D721Med (cell line): Measurements from ENCODE around the gene CASZ1.

ENCODE experiments used
- DNase-seq: peaks from one replicate; pipeline ENCODE4 v3.0.0; 2011; ENCODE audit warnings: low spot score; ENCODE audit not compliant: insufficient read length
- FAIRE-seq: peaks from 2 replicates; lab custom pipeline; 2011; peaks lifted over from hg19 to GRCh38; lab: Jason Lieb, UNC
- CTCF ChIP-seq: IDR thresholded peaks from 2 replicates; pipeline ENCODE4 v1.5.1; 2012; ENCODE audit warnings: mild to moderate bottlenecking, control low read depth; ENCODE audit not compliant: insufficient read depth; ENCODE audit errors: missing control alignments

Gene CASZ1

DNA sequence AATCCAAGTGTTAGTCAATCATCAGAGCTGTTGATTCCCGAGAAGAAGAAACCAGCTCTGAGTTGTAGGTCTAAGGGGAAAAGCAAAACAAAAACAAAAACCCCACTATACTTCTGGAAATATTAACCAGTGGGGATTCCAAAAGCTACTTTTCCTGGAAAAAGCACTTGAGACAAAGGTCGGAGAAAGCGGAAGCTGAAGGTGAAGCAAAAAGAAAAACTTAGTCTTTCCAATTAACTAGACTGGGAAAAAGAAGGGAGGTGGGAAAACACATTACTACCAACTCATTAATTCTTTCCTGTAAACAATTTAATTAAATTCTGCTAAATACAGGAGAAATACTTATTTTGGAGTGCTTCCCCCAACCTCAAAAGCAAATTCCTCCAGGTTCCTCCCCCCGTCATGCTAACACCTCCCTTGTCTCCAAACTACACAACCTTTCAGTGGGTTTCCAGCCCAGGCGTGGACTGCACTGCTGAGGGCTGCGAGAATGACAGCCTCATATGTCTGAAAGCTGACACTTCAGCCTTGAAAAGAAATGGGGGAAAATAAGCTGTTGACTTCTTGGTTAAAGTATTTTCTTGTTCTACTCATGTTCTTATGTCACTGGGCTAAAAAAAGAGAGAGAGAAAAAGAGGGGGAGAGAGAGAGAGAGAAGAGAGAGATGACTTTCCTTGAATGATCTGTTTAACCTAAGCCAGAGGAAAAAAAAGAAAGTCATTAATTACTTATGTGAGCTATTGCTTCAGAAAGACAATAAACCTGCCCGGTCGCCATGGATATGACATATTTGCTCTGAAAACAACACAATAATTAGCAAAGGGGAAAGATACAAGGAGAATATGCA, 5.1 kb downstream of the CASZ1 start:
- FAIRE-seq (no peak), DNase-seq (no peak)
- no peak for TF ChIP-seq CTCF

DNA sequence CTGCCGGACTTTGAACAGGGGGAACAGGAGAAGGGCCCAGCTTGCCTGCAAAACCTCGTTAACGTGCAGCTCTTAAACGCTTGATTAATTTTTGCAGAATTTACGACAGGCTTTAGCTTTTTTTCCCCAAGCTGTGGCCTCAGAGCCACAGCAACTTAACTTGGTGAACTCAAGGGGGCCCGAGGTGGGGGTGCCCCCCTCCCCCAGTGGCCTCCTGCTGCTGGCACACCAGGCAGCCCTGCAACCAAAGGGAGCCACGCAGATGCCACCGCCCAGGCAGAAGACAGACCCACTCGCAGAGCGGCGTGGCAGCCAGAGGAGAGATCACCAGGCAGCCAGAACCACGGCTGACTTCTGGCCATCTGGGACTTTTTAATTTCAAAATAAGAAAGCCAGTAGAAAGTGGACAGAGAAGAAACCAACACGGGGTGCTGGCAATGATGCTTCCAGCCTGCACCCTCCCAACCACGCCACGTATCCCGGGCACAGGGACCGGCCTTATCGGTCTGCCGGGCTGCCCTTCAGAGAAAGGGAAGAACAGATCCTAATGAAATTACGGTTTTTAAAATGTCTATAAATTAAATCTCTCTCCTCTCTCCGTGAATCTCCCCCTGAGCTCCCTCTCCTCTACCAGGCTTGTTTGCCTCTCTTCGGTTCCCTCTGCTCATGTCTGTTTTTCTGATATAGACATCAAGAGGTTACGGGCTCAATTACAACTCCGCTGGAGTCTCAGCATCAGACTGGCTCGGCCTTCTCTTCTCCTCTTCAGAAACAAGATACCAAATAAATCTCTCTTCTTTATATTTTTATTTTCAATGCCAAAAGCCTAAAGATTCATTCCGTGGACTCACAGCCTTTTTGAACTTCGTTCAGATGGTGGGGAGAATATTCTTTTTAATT, 6.4 kb downstream of the CASZ1 start:
- FAIRE-seq (no peak), DNase-seq (no peak)
- TF ChIP-seq CTCF = no peak

- no peak for FAIRE-seq
- TF ChIP-seq CTCF = no peak
- DNase-seq = no peak
These were observed 7.2 kb downstream of the CASZ1 start for GRCh38 chr1:10789047-10789791.

- no peak for TF ChIP-seq CTCF
- DNase-seq (no peak), FAIRE-seq (no peak)
These were observed 7.8 kb downstream of the CASZ1 start for GRCh38 chr1:10788592-10789006.

DNA sequence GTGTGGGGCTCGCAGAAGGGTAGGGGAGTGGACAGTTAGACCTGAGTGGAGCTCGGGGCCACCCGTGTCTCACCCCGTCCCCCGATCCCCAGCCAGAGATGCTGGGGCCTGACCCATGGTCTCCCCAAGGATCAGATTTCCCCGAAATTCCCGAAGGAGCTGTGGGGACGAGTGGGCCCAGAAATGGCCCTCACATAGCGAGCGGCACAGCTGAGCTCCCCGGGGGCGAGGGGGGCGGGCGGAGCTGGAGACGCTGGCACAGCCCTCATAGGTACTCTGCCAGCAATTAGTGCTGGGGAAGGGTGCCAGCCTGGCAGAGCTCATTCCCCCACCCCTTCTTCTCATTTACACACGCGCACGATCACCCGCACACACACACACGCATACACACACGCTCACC, 9.2 kb downstream of the CASZ1 start:
- no peak for FAIRE-seq
- DNase-seq = no peak

More for the DNA sequence above, 9.2 kb downstream of the CASZ1 start:
- TF ChIP-seq CTCF = no peak
